C4-2B (cell line): ENCODE results near the gene TLK2.

Source experiments
- ZFX ChIP-seq: fragments of 450-650 bp; IDR thresholded peaks from 2 replicates; pipeline ENCODE4 v1.6.1; 2017
- TF ChIP-seq, protein P1 (sequence below): fragments of 450-650 bp; conservative IDR thresholded peaks from 2 replicates; pipeline ENCODE4 v1.5.1; 2017; ENCODE audit warnings: mild to moderate bottlenecking

DNA sequence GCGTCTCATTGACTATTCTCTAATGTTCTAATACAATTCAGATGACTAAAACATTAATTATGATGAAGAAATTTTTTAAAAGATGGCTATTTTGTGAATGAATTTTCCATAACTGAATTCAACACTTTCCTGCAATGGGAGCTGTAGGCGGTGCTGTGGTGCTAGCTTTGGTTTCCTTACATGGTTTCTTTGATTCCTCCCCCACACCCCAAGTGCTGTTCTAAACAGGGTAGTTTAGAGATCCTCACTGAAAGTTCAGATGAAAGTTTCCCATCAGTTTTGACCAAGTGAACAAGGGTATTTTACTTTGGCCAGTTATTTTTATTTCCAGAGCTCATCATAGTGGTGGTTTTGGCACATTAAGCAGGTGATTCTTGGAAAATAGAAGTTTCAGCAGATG lies 122.8 kb downstream of the TLK2 start:
- TF ChIP-seq, protein P1, sequence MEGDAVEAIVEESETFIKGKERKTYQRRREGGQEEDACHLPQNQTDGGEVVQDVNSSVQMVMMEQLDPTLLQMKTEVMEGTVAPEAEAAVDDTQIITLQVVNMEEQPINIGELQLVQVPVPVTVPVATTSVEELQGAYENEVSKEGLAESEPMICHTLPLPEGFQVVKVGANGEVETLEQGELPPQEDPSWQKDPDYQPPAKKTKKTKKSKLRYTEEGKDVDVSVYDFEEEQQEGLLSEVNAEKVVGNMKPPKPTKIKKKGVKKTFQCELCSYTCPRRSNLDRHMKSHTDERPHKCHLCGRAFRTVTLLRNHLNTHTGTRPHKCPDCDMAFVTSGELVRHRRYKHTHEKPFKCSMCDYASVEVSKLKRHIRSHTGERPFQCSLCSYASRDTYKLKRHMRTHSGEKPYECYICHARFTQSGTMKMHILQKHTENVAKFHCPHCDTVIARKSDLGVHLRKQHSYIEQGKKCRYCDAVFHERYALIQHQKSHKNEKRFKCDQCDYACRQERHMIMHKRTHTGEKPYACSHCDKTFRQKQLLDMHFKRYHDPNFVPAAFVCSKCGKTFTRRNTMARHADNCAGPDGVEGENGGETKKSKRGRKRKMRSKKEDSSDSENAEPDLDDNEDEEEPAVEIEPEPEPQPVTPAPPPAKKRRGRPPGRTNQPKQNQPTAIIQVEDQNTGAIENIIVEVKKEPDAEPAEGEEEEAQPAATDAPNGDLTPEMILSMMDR = no peak
- no peak for TF ChIP-seq ZFX
